CD4-positive, alpha-beta T cell treated with Interferon gamma for 1 hour (primary cell): Measurements from ENCODE around the gene NPIPB6.

Experiments used
- DNase-seq: peaks from one replicate; pipeline ENCODE4 v3.0.0-alpha.2; 2020

Gene NPIPB6

DNA sequence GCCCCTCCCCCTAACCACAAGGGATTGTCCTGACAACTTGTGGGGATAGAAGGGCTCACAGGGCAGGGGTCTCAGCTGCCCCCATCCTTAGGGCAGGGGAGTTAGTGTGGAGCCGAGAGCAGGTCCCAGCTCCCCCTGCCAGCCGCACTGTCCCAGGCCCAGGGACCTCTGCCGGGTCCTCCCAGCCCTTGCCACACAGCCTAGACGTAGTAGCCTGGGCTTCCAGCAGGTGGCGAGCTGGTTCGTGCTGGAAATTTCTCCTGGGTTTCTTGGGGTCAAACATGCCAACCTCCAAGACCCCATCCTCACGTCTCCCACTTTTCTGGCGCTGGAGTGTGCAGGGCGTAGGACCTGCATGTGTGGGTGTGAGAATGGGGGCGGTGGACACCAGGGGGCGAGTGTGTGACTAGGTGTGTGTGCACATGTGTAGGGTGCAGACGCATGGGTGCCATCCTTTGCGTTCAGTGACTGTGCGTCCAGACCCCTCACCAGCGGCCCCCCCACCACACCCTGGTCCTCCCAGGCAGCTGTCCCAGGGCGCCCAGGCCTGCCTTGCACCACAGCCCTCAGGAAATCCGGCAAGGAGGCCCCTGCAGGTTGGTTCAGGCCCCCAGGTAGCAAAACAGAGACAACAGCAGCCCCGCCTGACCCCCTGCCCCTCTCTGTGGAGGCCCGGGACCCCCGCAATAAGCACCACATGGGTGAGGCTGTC is 41.5 kb downstream of the NPIPB6 start:
- peak; percentile 7 for DNase-seq

GRCh38 chr16:28320741-28321140 is 42.6 kb downstream of the NPIPB6 start:
- DNase-seq: no peak

DNA sequence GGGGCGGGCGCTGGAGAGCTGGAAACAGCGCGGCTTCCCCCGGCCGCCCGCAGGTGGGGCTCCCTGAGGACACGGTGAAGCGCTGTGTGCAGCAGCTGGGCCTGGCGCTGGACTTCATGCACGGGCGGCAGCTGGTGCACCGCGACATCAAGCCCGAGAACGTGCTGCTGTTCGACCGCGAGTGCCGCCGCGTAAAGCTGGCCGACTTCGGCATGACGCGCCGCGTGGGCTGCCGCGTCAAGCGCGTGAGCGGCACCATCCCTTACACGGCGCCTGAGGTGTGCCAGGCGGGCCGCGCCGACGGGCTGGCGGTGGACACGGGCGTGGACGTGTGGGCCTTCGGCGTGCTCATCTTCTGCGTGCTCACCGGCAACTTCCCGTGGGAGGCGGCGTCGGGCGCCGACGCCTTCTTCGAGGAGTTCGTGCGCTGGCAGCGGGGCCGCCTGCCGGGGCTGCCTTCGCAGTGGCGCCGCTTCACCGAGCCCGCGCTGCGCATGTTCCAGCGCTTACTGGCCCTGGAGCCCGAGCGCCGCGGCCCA is 43.2 kb downstream of the NPIPB6 start:
- no peak for DNase-seq

DNA sequence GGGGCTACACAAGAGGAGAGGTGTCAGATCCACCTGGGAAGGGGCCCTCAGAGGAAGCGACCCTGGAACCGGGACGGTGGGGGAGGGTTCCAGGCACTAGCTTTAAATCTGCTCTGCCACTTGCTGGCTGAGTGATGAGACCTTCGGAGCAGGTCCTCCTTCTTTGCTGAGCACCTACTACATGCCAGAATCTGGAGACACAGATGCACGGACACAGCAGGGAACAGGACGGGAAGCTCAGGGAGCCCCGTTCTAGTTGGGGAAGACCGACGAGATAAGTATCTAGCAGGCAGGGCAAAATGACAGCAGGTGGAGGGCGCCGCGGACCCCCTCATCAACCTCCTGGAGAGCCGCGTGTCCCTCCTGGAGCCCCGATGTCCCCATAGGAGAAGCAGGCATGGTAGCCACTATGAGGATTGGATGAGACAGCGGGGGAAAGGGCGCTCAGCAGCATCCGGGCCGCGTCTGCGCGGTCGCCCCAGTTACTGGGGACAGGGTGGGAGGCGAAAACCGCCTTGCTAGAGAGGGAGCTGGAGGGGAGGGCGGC is 43.8 kb downstream of the NPIPB6 start:
- no peak for DNase-seq

- DNase-seq: no peak
Observed at GRCh38 chr16:28318042-28318744, 45.1 kb downstream of the NPIPB6 start.

GRCh38 chr16:28317040-28317880 is 46.0 kb downstream of the NPIPB6 start:
- DNase-seq: peak; percentile 67

- no peak for DNase-seq
Observed at GRCh38 chr16:28316054-28316453, 47.3 kb downstream of the NPIPB6 start.

GRCh38 chr16:28313587-28313986 is 49.7 kb downstream of the NPIPB6 start:
- DNase-seq: no peak

GRCh38 chr16:28312327-28312726 is 51.0 kb downstream of the NPIPB6 start:
- DNase-seq: no peak

- peak; percentile 35 for DNase-seq
Observed at GRCh38 chr16:28311913-28312312, 51.4 kb downstream of the NPIPB6 start.

DNA sequence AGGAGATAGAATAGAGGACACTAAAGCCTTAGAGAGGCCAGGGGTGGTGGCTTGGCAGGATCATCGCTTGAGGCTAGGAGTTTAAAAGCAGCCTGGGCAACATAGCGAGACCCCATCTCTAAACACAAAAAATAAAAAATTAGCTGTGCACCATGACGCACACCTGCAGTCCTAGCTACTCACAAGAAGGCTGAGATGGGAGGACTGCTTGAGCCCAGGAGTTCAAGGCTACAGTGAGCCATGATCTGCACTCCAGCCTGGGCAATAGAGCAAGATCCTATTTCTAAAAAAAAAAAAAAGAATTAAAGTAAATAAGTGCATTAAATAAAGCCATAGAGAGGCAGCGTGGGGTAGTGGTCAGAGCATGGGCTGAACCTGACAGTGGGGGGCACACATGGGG is 51.9 kb downstream of the NPIPB6 start:
- DNase-seq: no peak

GRCh38 chr16:28310796-28311195 is 52.5 kb downstream of the NPIPB6 start:
- no peak for DNase-seq

- DNase-seq: peak; percentile 89
Observed at GRCh38 chr16:28309811-28310311, 53.4 kb downstream of the NPIPB6 start.

- DNase-seq: no peak
Observed at GRCh38 chr16:28308794-28309584, 54.3 kb downstream of the NPIPB6 start.

GRCh38 chr16:28307936-28308335 is 55.4 kb downstream of the NPIPB6 start:
- no peak for DNase-seq

DNA sequence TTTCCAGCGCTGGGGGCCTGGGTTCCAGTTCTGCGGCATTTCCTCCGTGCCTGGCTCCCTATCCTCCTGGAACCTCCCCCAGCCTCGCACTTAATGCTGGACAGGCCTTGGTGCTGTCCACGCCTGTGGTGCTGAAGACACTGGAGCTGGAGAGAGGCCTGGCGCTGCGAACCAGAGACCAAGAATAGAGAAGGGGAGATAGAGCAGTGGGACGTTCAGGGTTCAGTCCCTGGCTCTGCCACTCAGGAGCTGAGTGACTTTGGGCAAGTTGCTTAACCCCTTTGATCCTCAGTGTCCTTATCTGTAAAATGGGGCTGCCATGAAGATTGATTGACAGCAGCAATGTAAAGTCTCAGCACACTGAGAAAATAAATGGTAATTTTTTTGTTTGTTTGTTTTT is 59.1 kb downstream of the NPIPB6 start:
- no peak for DNase-seq

DNA sequence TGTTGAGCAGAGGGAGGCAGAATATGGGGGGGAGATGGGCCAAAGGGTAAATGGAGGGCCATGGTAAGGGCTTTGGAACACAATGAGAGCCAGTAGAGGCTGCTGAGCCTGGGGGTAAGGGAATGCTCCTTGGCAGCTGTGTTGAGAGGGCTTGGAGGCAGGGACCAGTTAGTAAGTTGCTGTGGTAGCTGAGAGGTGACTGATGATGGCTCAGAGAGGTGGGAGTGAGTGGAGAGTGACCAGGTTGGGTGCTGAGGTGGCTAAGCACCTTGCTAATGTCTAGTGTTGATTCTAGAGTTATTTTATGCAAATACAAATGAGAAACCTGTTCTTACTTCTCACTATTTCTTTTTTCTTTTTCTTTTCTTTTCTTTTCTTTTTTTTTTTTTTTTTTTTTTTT is 60.2 kb downstream of the NPIPB6 start:
- DNase-seq: no peak

- no peak for DNase-seq
Observed at GRCh38 chr16:28301620-28302019, 61.7 kb downstream of the NPIPB6 start.

DNA sequence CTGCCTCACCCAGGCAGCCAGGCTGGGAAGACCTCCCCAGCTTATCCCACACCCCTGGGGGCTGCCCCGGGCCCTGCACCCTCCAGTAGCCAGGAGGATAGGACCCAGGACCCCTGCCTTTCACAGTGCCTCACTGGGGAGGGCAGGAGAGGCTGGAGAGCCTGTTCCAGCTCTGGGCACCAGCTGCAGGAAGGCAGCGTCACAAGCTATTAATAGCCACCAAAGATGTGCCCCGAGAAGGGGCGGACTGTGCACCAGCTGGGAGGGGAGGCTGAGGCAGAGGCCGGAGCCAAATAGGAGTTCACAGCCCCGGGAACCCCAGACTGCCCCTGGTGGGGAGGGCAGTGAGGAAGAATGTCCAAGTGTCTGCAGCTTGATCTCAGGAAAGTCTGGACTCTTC is 62.2 kb downstream of the NPIPB6 start:
- DNase-seq: no peak

- no peak for DNase-seq
Observed at GRCh38 chr16:28300327-28300726, 63.0 kb downstream of the NPIPB6 start.

DNA sequence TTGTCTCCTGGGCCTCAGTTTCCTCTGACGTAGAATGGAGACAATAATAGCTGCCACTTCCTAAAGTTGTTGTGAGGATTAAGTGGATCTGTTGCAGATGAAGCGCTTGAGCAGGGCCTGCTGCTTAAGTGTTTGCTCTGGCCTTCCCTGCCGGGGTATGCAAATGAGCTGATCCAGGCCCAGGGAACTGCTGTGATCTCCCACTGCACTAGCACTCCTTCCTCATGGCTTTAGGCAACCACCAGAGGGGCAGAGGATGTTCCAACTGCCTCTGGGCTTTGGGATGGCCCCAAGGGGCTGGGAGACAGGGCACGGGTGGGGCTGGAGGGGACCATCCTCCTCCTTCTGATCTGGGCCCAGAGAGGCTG is 64.8 kb downstream of the NPIPB6 start:
- no peak for DNase-seq
